ENCODE measurements around the gene KSR1. TPM values are rescaled to one million over a fixed set of nuclear protein-coding genes. Genes with fewer than 3 reads are reported as not detected.

KSR1 gene
- polyA plus RNA-seq, 1 of the 3 experiments (the other 2 are of a cell fraction), result 7.5 TPM

DNA sequence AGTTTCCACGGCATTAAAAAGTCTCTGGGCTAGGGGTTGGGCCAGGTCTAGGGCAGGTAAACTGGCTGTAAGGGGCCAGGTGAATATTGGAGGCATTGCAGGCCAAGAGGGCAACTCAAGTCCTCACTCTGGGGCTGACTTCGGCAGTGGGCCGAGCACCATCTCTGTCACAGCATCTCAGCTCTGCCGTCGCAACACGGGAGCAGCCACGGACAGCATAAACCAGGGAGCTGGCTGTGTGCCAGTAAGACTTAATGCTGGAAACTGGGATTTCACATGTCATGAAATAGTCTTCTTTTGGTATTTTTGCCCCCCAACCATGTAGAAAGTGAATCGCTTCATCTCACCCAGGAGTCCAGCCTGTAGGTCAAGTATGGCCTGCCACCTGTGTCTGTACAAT lies 162.2 kb downstream of the KSR1 start (continued):
- TF ChIP-seq FOXJ3 (CRISPR knock-in tag; IDR thresholded peaks at IDR 0.05) (no peak), CHD2 (IDR thresholded peaks at IDR 0.05; ENCODE audit: low read length, partially characterized antibody) (no peak), RXRA (IDR thresholded peaks at IDR 0.05; ENCODE audit: borderline replicate concordance, low read depth) (no peak), RAD21 (IDR thresholded peaks at IDR 0.05; ENCODE audit: low read length) (no peak), POLR2AphosphoS5 (IDR thresholded peaks at IDR 0.05; ENCODE audit: low read depth, low read length) (no peak), JUND (IDR thresholded peaks at IDR 0.05) (no peak)

DNA sequence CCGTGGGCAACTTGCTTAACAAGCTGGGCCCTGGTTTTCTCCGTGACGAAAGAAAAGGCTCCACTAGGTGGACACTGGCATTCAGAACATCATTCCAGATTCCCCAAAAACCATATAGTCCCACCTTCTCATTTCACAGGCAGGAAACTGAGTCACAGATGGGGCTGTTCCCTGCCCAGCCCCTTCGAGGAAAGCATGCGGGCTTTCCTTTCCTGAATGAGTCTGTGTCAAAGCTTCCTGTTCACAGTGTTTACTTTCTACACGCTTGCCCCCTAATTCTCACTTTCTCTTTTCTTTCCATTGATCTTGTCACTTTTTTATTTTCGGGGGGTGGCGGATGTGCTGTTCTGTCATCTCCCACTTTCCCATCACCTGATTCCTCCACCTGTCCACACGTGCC lies 164.5 kb downstream of the KSR1 start:
- H3K4me1 ChIP-seq (ENCODE audit: control insufficient read depth in 1 of 2, insufficient read depth in 2 of 2, low read depth in 1 of 2, low read length in 1 of 2), result no peaks in the 10 kb centered on the region
- H4K20me1 ChIP-seq (ENCODE audit: insufficient read depth), result no peaks in the 10 kb centered on the region
- 95% methylated on average over 9 of the region's 9 CpGs for WGBS (ENCODE audit: low lambda C conversion rate)
- H3K9me3 ChIP-seq, result no peaks in the 10 kb centered on the region
- H3K27ac ChIP-seq (ENCODE audit: low read depth in 2 of 2, low read length in 1 of 2), result no peak overlapping the region
- H3K4me2 ChIP-seq, result no peak overlapping the region
- ChIA-PET CTCF (interaction anchor here (0.9 to 4.8 kb wide), 6 partner anchors 10 to 385 kb away, joined by 3 to 19 read pairs (median 4); partner anchors contain the start of gene KSR1), POLR2A (no interaction called here)
- H2AFZ ChIP-seq (ENCODE audit: low read depth), result no peak overlapping the region
- no peaks in the 10 kb centered on the region for H3F3A ChIP-seq (replicated peaks; ENCODE audit: insufficient read depth)
- no peaks in the 10 kb centered on the region for H3K9me2 ChIP-seq
- no peak overlapping the region for H3K4me3 ChIP-seq (ENCODE audit: low read depth in 2 of 2, low read length in 1 of 2)
- H3K36me3 ChIP-seq (replicated peaks in 1 of 2; ENCODE audit: control insufficient read depth in 1 of 2, insufficient read depth in 2 of 2, low read length in 1 of 2), result peaks cover 3 to 53% of the 10 kb centered on the region in 2 experiments
- H3K27me3 ChIP-seq (ENCODE audit: insufficient read depth), result no peaks in the 10 kb centered on the region
- no peaks in the 10 kb centered on the region for H3K79me2 ChIP-seq (ENCODE audit: insufficient read depth)
- H3K9ac ChIP-seq, result no peak overlapping the region
- TF ChIP-seq RAD21 (IDR thresholded peaks at IDR 0.05; ENCODE audit: low read length), result no peak
- TF ChIP-seq, protein P1, sequence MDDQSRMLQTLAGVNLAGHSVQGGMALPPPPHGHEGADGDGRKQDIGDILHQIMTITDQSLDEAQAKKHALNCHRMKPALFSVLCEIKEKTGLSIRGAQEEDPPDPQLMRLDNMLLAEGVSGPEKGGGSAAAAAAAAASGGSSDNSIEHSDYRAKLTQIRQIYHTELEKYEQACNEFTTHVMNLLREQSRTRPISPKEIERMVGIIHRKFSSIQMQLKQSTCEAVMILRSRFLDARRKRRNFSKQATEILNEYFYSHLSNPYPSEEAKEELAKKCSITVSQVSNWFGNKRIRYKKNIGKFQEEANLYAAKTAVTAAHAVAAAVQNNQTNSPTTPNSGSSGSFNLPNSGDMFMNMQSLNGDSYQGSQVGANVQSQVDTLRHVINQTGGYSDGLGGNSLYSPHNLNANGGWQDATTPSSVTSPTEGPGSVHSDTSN (IDR thresholded peaks at IDR 0.05), result no peak
- no peak for TF ChIP-seq SIN3A (IDR thresholded peaks at IDR 0.05; ENCODE audit: borderline replicate concordance, low read depth, low read length)
- no peak for TF ChIP-seq YY1 (IDR thresholded peaks at IDR 0.05; ENCODE audit: low read depth)
- no peak for TF ChIP-seq NRF1 (IDR thresholded peaks at IDR 0.05; ENCODE audit: low read depth, low read length)
- no peak for TF ChIP-seq EP300 (IDR thresholded peaks at IDR 0.05; ENCODE audit: borderline replicate concordance in 1 of 2, low read depth in 1 of 2, low read length in 1 of 2)
- TF ChIP-seq, protein P2, sequence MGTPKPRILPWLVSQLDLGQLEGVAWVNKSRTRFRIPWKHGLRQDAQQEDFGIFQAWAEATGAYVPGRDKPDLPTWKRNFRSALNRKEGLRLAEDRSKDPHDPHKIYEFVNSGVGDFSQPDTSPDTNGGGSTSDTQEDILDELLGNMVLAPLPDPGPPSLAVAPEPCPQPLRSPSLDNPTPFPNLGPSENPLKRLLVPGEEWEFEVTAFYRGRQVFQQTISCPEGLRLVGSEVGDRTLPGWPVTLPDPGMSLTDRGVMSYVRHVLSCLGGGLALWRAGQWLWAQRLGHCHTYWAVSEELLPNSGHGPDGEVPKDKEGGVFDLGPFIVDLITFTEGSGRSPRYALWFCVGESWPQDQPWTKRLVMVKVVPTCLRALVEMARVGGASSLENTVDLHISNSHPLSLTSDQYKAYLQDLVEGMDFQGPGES (IDR thresholded peaks at IDR 0.05; ENCODE audit: low read depth, low read length), result no peak
- no peak for TF ChIP-seq POLR2AphosphoS5 (IDR thresholded peaks at IDR 0.05; ENCODE audit: low read depth, low read length)
- TF ChIP-seq FOXJ3 (CRISPR knock-in tag; IDR thresholded peaks at IDR 0.05), result no peak
- no peak for TF ChIP-seq CHD2 (IDR thresholded peaks at IDR 0.05; ENCODE audit: low read length, partially characterized antibody)
- TF ChIP-seq GATA2 (CRISPR knock-in tag; IDR thresholded peaks at IDR 0.05), result no peak
- TF ChIP-seq MXI1 (IDR thresholded peaks at IDR 0.05; ENCODE audit: low read depth, low read length), result no peak
- TF ChIP-seq ELF1 (IDR thresholded peaks at IDR 0.05), result no peak
- TF ChIP-seq, protein P3, sequence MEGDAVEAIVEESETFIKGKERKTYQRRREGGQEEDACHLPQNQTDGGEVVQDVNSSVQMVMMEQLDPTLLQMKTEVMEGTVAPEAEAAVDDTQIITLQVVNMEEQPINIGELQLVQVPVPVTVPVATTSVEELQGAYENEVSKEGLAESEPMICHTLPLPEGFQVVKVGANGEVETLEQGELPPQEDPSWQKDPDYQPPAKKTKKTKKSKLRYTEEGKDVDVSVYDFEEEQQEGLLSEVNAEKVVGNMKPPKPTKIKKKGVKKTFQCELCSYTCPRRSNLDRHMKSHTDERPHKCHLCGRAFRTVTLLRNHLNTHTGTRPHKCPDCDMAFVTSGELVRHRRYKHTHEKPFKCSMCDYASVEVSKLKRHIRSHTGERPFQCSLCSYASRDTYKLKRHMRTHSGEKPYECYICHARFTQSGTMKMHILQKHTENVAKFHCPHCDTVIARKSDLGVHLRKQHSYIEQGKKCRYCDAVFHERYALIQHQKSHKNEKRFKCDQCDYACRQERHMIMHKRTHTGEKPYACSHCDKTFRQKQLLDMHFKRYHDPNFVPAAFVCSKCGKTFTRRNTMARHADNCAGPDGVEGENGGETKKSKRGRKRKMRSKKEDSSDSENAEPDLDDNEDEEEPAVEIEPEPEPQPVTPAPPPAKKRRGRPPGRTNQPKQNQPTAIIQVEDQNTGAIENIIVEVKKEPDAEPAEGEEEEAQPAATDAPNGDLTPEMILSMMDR (IDR thresholded peaks at IDR 0.05), result no peak
- no peak for TF ChIP-seq RFX5 (IDR thresholded peaks at IDR 0.05; ENCODE audit: low read length)
- TF ChIP-seq RCOR1 (IDR thresholded peaks at IDR 0.05; ENCODE audit: low read length), result no peak
- no peak for TF ChIP-seq JUND (IDR thresholded peaks at IDR 0.05)
- TF ChIP-seq SMC3 (IDR thresholded peaks at IDR 0.05; ENCODE audit: low read depth, low read length), result no peak
- TF ChIP-seq TEAD4 (IDR thresholded peaks at IDR 0.05; ENCODE audit: borderline replicate concordance, insufficient read depth), result no peak
- DNase-seq, result no peak
